Measurements from ENCODE around the gene ARL4A. TPM values are rescaled to one million over a fixed set of nuclear protein-coding genes. Genes with fewer than 3 reads are reported as not detected.

The ARL4A gene
- total and polyA plus RNA-seq, 2 of the 13 experiments (the other 11 are each of a cell fraction or from before 2014, with no cell fraction given), result 10.8 to 25.6 TPM

GRCh38 chr7:12706900-12707536 is 19.6 kb downstream of the ARL4A start:
- Histone ChIP-seq H3K4me2 (ENCODE audit: low read depth, low read length) (no peak overlapping the region), H2AFZ (ENCODE audit: low read length) (no peak overlapping the region), H3K4me3 (replicated peaks in 1 of 3; ENCODE audit: insufficient read depth in 1 of 3, low read depth in 2 of 3, low read length in 3 of 3) (no peak overlapping the region), H3K27ac (ENCODE audit: extremely low read length, insufficient read depth, low read length) (no peak overlapping the region), H3K79me2 (ENCODE audit: insufficient read depth, low read length) (no peaks in the 10 kb centered on the region), H3K9ac (ENCODE audit: insufficient read depth, low read depth, low read length) (no peak overlapping the region), H4K20me1 (ENCODE audit: insufficient read depth, low read length) (no peaks in the 10 kb centered on the region), H3K9me3 (ENCODE audit: low read length) (no peaks in the 10 kb centered on the region; the same call in 1 of the 2 replicates), H3K36me3 (replicated peaks in 1 of 2; ENCODE audit: control insufficient read depth in 1 of 2, insufficient read depth in 2 of 2, low read length in 2 of 2) (no peaks in the 10 kb centered on the region), H3K4me1 (ENCODE audit: insufficient read depth, low read length) (peaks cover 2% of the 10 kb centered on the region), H3K27me3 (ENCODE audit: control insufficient read depth in 1 of 2, insufficient read depth in 2 of 2, low read length in 2 of 2) (no peaks in the 10 kb centered on the region; a peak in 1 of 5 replicates)
- in situ Hi-C loops (cut with HindIII; ENCODE audit: extremely low pct_ligation_motif_present, low pct_unique_long_range_greater_than_20kb), result no loop called here
- no TSS peak for BruUV-seq (replicated peaks)
- ChIA-PET CTCF (ENCODE audit: low intra/inter-chr PET ratio, low total read pairs) (no interaction called here), POLR2A (no interaction called here)
- FAIRE-seq (no peak), DNase-seq (ENCODE audit: low spot score) (no peak), ATAC-seq (no peak)
- TF ChIP-seq U2AF2 (IDR thresholded peaks at IDR 0.05; ENCODE audit: low read depth, low read length) (no peak), ZNF7 (CRISPR knock-in tag; IDR thresholded peaks at IDR 0.05) (no peak), TEAD3 (CRISPR knock-in tag; optimal IDR thresholded peaks at IDR 0.05; ENCODE audit: borderline replicate concordance) (no peak)
- intact Hi-C loops (cut with micrococcal nuclease; ENCODE audit: unreplicated experiment), result no loop called here

- ATAC-seq, result no peak
- Histone ChIP-seq H3K79me2 (ENCODE audit: insufficient read depth, low read length) (no peaks in the 10 kb centered on the region), H4K20me1 (ENCODE audit: insufficient read depth, low read length) (no peaks in the 10 kb centered on the region), H3K36me3 (replicated peaks in 1 of 2; ENCODE audit: control insufficient read depth in 1 of 2, insufficient read depth in 2 of 2, low read length in 2 of 2) (no peaks in the 10 kb centered on the region), H2AFZ (ENCODE audit: low read length) (no peak overlapping the region), H3K4me2 (ENCODE audit: low read depth, low read length) (no peak overlapping the region), H3K27me3 (ENCODE audit: control insufficient read depth in 1 of 2, insufficient read depth in 2 of 2, low read length in 2 of 2) (no peaks in the 10 kb centered on the region; a peak in 1 of 5 replicates), H3K4me3 (replicated peaks in 1 of 3; ENCODE audit: insufficient read depth in 1 of 3, low read depth in 2 of 3, low read length in 3 of 3) (no peak overlapping the region), H3K9me3 (ENCODE audit: low read length) (no peaks in the 10 kb centered on the region), H3K27ac (ENCODE audit: extremely low read length, insufficient read depth, low read length) (no peak overlapping the region), H3K9ac (ENCODE audit: insufficient read depth, low read depth, low read length) (no peak overlapping the region), H3K4me1 (ENCODE audit: insufficient read depth, low read length) (peaks cover 12% of the 10 kb centered on the region)
- CTCF ChIA-PET (ENCODE audit: low intra/inter-chr PET ratio, low total read pairs), result no interaction called here
- in situ Hi-C loops (cut with HindIII; ENCODE audit: extremely low pct_ligation_motif_present, low pct_unique_long_range_greater_than_20kb), result no loop called here
- POLR2A ChIA-PET, result no interaction called here
- intact Hi-C loops (cut with micrococcal nuclease; ENCODE audit: unreplicated experiment), result no loop called here
- DNase-seq (ENCODE audit: low spot score), result no peak
- FAIRE-seq, result no peak
- BruUV-seq (replicated peaks), result no TSS peak
- TF ChIP-seq SP140L (CRISPR knock-in tag; IDR thresholded peaks at IDR 0.05; ENCODE audit: borderline replicate concordance) (no peak), POLR2A (IDR thresholded peaks at IDR 0.05; ENCODE audit: insufficient read depth in 1 of 2, low read depth in 2 of 2, low read length in 2 of 2) (no peak), ZFP90 (CRISPR knock-in tag; IDR thresholded peaks at IDR 0.05; ENCODE audit: borderline replicate concordance) (no peak), KDM5A (IDR thresholded peaks at IDR 0.05; ENCODE audit: borderline replicate concordance, low read length) (no peak), ZNF552 (CRISPR knock-in tag; IDR thresholded peaks at IDR 0.05; ENCODE audit: borderline replicate concordance) (no peak), ZNF382 (CRISPR knock-in tag; IDR thresholded peaks at IDR 0.05; ENCODE audit: borderline replicate concordance) (no peak), HNF1A (IDR thresholded peaks at IDR 0.05; ENCODE audit: low read depth) (no peak), HNF1A (CRISPR knock-in tag; IDR thresholded peaks at IDR 0.05; ENCODE audit: borderline replicate concordance) (no peak), ZBTB42 (CRISPR knock-in tag; IDR thresholded peaks at IDR 0.05) (no peak), KLF15 (CRISPR knock-in tag; IDR thresholded peaks at IDR 0.05; ENCODE audit: borderline replicate concordance) (no peak), SKI (IDR thresholded peaks at IDR 0.05; ENCODE audit: partially characterized antibody) (no peak), TIGD3 (CRISPR knock-in tag; IDR thresholded peaks at IDR 0.05; ENCODE audit: borderline replicate concordance) (no peak)
Observed at GRCh38 chr7:12708314-12708713, 20.9 kb downstream of the ARL4A start.

Data from HepG2 (cell line).